Karpas-422 (cell line): ENCODE data around the gene SIGLEC6. TPM values are rescaled to one million over a fixed set of nuclear protein-coding genes. Genes with fewer than 3 reads are reported as not detected.

Source experiments
- DNase-seq: peaks from one replicate; pipeline ENCODE4 v3.0.0-alpha.2; 2015
- H2AFZ ChIP-seq: fragments of 200-600 bp; sonication (generic); 2 replicates; pipeline ENCODE4 v1.6.1; 2014; ENCODE audit warnings: antibody characterized with exemption, low read length, mixed read lengths
- H3K27ac ChIP-seq: fragments of 200-600 bp; sonication (generic); 2 replicates; pipeline ENCODE4 v1.5.1; 2014; ENCODE audit warnings: mild to moderate bottlenecking, low read length, moderate library complexity
- H3K27me3 ChIP-seq: fragments of 200-600 bp; sonication (generic); 2 replicates; pipeline ENCODE4 v1.6.1; 2014; ENCODE audit warnings: low read length, mixed read lengths
- H3K36me3 ChIP-seq: fragments of 200-600 bp; sonication (generic); 2 replicates; pipeline ENCODE4 v1.6.1; 2014; ENCODE audit warnings: low read length, mixed read lengths; ENCODE audit not compliant: insufficient read depth
- H3K4me1 ChIP-seq: fragments of 200-600 bp; sonication (generic); 2 replicates; pipeline ENCODE4 v1.6.1; 2014; ENCODE audit warnings: mild to moderate bottlenecking, low read length, mixed read lengths
- H3K4me2 ChIP-seq: fragments of 200-600 bp; sonication (generic); 2 replicates; pipeline ENCODE4 v1.6.1; 2014; ENCODE audit warnings: low read length, low read depth, mild to moderate bottlenecking; ENCODE audit not compliant: poor library complexity, severe bottlenecking
- H3K4me3 ChIP-seq: fragments of 200-600 bp; sonication (generic); 2 replicates; pipeline ENCODE4 v1.5.1; 2014; ENCODE audit warnings: mild to moderate bottlenecking, antibody characterized with exemption, low read length, mixed read lengths
- H3K79me2 ChIP-seq: fragments of 200-600 bp; sonication (generic); 2 replicates; pipeline ENCODE4 v1.6.1; 2014; ENCODE audit warnings: mild to moderate bottlenecking, low read length, mixed read lengths
- H3K9ac ChIP-seq: fragments of 200-600 bp; sonication (generic); 2 replicates; pipeline ENCODE4 v1.6.0; 2014; ENCODE audit warnings: low read length
- H3K9me2 ChIP-seq: fragments of 200-600 bp; sonication (generic), shearing (Covaris generic); replicated peaks from 2 replicates; pipeline ENCODE4 v1.6.0; 2014; ENCODE audit warnings: mild to moderate bottlenecking, low read length, moderate library complexity; ENCODE audit not compliant: insufficient read depth
- H3K9me3 ChIP-seq: fragments of 300-700, 200-600 bp; sonication (generic); 2 replicates; pipeline ENCODE4 v1.6.1; 2014; ENCODE audit warnings: low read length, mixed read lengths
- H4K20me1 ChIP-seq: fragments of 200-600 bp; sonication (generic); 2 replicates; pipeline ENCODE4 v1.6.1; 2014; ENCODE audit warnings: mild to moderate bottlenecking, antibody characterized with exemption, low read length, low read depth; ENCODE audit not compliant: insufficient read depth
- total RNA-seq: library from RNA; depleted of rRNA; stranded (reverse); fragments of >200 nt; shearing (Covaris generic); gene quantifications from 2 replicates; pipeline ENCODE4 v1.2.3, GENCODE V29; 2014; ENCODE audit warnings: low replicate concordance

SIGLEC6 gene
- total RNA-seq, 1 experiment from 2014 or later, result not detected

DNA sequence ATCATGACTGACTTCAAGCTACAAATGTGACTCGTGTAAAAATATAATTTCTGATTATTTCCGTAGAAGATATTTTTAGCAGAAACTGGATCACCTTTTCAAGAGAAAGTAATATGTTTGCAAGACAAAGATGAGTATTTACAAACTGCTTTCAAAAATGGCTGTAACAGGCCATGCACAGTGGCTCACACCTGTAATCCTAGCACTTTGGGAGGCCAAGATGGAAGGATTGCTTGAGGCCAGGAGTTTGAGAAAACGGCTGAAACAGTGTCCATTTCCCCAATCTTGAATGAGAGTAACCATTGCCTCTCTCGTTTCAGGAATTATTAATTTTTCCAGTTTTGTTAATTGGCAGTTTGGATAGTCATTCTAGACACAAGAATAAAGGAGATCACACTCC, 36.1 kb upstream of the SIGLEC6 start:
- no peak for DNase-seq
- H3K9me3 ChIP-seq, result no peaks in the 10 kb centered on the region
- no peak overlapping the region for H3K9ac ChIP-seq
- no peaks in the 10 kb centered on the region for H4K20me1 ChIP-seq
- no peak overlapping the region for H2AFZ ChIP-seq
- peaks cover 25% of the 10 kb centered on the region for H3K4me1 ChIP-seq
- no peak overlapping the region for H3K4me2 ChIP-seq
- no peak overlapping the region for H3K27ac ChIP-seq
- no peaks in the 10 kb centered on the region for H3K27me3 ChIP-seq
- peaks cover 4% of the 10 kb centered on the region; the same call in 1 of the 2 replicates for H3K9me2 ChIP-seq
- H3K36me3 ChIP-seq, result no peaks in the 10 kb centered on the region
- H3K79me2 ChIP-seq, result peaks cover 15% of the 10 kb centered on the region
- H3K4me3 ChIP-seq, result no peak overlapping the region

DNA sequence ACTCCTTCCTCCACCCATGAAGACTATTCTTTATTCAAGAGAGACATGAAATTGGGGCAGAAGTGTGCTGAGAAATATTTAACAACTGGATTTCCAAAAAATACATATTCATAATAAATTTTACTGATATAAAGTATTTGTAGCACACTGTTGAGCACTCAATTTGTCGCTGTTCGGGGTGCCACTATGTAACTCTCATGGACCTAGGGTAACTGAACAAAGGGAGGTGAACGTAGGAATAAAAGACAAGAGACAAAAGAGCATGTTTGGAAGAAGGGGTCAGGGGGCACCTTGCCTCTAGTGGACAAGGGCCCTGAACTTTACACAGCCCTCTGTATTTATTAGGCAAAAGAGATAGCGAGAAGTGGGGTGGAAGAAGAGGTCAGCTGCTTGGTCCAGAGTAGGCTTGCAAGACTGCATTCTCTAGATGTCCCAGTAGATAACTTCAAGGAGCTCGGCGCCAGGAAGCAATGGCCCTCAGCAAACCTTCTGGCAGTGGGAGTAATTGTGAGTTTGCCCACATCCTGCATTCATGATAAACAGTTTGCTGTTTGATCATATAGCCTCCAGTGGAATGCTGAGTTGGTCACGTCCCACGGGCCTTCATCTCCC, 35.1 kb upstream of the SIGLEC6 start:
- no peak overlapping the region for H3K4me3 ChIP-seq
- H3K9me3 ChIP-seq, result no peaks in the 10 kb centered on the region
- no peaks in the 10 kb centered on the region for H4K20me1 ChIP-seq
- no peak for DNase-seq
- peaks cover 5% of the 10 kb centered on the region for H3K79me2 ChIP-seq
- no peaks in the 10 kb centered on the region for H3K36me3 ChIP-seq
- H3K9me2 ChIP-seq, result peaks cover 4% of the 10 kb centered on the region; the same call in 1 of the 2 replicates
- no peak overlapping the region for H3K4me2 ChIP-seq
- H3K27ac ChIP-seq, result no peak overlapping the region
- H3K4me1 ChIP-seq, result peaks cover 15% of the 10 kb centered on the region
- no peak overlapping the region for H3K9ac ChIP-seq
- H2AFZ ChIP-seq, result no peak overlapping the region
- no peaks in the 10 kb centered on the region for H3K27me3 ChIP-seq

DNA sequence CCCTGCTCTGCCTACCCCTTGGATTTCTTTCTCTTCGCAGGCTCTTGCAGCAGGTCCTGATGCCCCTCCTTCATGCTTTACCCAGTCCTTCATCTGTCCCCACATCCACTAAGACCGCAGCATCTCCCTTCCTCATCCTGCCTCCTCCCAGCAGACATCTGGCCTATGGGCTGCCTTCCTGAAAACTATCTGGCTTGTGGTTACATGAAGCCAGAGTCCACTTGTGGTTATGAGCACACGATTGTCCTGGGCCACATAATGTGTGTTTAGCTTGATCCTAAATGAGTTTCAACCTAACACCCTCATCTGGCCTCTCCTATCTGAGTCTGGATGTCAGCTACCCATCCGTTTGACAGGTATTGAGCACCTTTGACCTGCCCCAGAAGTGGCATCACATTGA, 34.1 kb upstream of the SIGLEC6 start:
- Histone ChIP-seq H3K9me2 (peaks cover 4% of the 10 kb centered on the region; the same call in 1 of the 2 replicates), H3K4me1 (peaks cover 10% of the 10 kb centered on the region), H3K4me3 (no peak overlapping the region), H4K20me1 (no peaks in the 10 kb centered on the region), H3K27ac (no peak overlapping the region), H3K79me2 (no peaks in the 10 kb centered on the region), H3K9me3 (no peaks in the 10 kb centered on the region), H3K36me3 (no peaks in the 10 kb centered on the region), H3K27me3 (no peaks in the 10 kb centered on the region), H3K9ac (no peak overlapping the region), H2AFZ (no peak overlapping the region), H3K4me2 (no peak overlapping the region)
- DNase-seq, result no peak

DNA sequence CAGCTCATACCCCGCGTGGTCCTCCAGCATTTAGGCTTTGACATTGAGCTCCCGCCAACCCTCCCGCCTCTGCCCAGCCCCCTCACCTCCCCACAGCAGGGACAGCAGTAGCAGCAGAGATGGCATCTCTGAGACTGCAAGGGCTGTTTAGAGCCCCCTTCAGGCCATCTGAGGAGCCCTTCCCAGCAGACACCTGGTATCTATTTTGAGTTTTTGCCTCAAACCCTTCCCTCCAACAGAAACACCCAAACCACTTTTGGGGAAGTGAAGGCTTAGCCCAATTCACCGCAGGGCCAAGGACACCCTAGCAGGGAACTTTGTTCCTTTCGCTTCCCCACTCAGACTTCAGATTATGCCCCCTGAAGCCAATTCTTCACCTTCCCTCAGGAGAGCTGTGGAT, 33.3 kb upstream of the SIGLEC6 start:
- Histone ChIP-seq H3K9me3 (no peaks in the 10 kb centered on the region), H2AFZ (no peak overlapping the region), H4K20me1 (no peaks in the 10 kb centered on the region), H3K79me2 (no peaks in the 10 kb centered on the region), H3K27ac (no peak overlapping the region), H3K9ac (no peak overlapping the region), H3K9me2 (no peaks in the 10 kb centered on the region), H3K4me2 (no peak overlapping the region), H3K36me3 (no peaks in the 10 kb centered on the region), H3K27me3 (no peaks in the 10 kb centered on the region), H3K4me1 (peaks cover 8% of the 10 kb centered on the region), H3K4me3 (no peak overlapping the region)
- peak; percentile 72 for DNase-seq

DNA sequence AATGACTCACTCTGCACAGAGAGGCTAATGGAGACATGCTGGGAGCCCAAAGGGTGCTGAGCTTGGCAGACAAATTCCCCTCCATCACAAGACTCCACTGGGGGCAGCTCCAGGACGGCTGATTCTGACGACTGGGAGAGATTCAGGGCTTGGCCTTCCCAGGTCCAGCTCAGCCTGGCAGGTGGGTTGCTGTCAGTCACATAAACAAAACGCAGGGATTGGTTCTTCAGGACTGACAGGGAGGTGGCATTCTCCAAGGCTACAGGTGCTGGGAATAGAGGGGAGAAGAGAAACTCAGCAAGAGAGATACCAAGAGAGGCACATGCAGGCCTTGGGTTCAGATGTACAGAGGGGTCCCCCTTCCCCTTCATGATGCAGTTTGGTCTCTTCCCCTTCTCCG, 28.9 kb upstream of the SIGLEC6 start:
- H3K36me3 ChIP-seq, result no peaks in the 10 kb centered on the region
- no peaks in the 10 kb centered on the region for H3K9me3 ChIP-seq
- H3K4me2 ChIP-seq, result no peak overlapping the region
- H3K9me2 ChIP-seq, result no peaks in the 10 kb centered on the region
- H4K20me1 ChIP-seq, result no peaks in the 10 kb centered on the region
- H3K4me3 ChIP-seq, result no peak overlapping the region
- no peak overlapping the region for H3K27ac ChIP-seq
- DNase-seq, result no peak
- no peaks in the 10 kb centered on the region for H3K27me3 ChIP-seq
- H3K9ac ChIP-seq, result no peak overlapping the region
- H2AFZ ChIP-seq, result no peak overlapping the region
- H3K79me2 ChIP-seq, result no peaks in the 10 kb centered on the region
- H3K4me1 ChIP-seq, result peaks cover 8% of the 10 kb centered on the region

DNA sequence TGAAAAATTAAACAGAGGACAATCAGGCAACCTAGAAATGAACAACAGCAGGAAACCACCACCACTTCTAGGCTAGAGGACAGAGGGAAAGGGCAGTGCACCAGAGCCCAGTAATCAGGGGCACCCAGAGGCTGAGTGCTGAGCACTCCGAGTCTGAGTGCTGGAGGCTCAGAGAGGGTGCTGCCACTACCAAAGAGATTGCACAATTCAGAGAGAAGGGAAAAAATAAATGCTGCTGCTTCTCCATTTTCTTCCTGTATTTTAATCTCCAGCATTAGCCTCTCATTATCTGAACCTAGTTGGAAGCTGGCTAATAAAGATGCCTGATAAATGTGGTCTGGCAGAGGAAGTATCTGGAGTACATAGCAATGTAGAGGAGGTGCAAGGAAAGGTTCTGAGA, 27.8 kb upstream of the SIGLEC6 start:
- DNase-seq, result no peak
- Histone ChIP-seq H3K9ac (no peak overlapping the region), H3K36me3 (no peaks in the 10 kb centered on the region), H3K27me3 (no peaks in the 10 kb centered on the region), H3K4me3 (no peak overlapping the region), H3K4me1 (no peaks in the 10 kb centered on the region), H4K20me1 (no peaks in the 10 kb centered on the region), H3K27ac (no peak overlapping the region), H3K9me2 (no peaks in the 10 kb centered on the region), H3K9me3 (no peaks in the 10 kb centered on the region), H2AFZ (no peak overlapping the region), H3K79me2 (no peaks in the 10 kb centered on the region), H3K4me2 (no peak overlapping the region)

DNA sequence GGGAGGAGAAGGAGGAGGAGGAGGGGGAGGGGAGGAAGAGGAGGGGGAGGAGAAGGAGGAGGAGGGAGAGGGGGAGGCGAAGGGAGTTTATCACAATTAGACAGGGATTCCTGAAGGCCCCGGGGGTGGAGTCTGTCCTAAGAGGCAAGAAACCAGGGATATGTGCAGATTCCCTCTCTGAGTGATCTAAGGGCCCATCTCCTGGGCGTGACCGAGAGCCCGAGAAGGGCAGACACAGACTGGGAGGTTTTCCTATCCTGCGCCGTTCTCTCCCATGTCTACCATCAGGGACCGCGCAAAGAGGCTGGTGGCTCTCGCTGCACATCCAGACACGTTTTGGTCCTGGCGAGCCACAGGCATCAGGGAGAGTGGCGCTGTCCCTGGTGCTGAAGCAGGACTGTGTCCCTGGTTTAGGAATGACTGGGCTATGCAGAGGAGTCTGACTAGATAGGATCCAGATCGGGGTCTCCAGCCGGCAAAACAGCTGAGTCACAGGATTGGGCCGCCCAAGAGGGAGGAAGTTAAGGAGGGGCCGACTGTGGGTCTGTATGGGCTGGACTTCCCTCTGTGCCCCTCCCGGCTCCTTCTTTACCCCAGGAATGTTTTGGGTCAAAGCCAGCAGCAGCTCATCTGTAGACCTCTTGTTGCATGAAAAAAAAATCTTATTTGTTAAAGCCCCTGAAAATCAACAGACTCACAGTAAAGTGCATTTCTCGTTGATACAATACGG, 21.7 kb upstream of the SIGLEC6 start:
- no peak overlapping the region for H3K9ac ChIP-seq
- H3K9me3 ChIP-seq, result no peaks in the 10 kb centered on the region
- H3K27me3 ChIP-seq, result no peaks in the 10 kb centered on the region
- no peak overlapping the region for H2AFZ ChIP-seq
- peaks cover 10% of the 10 kb centered on the region for H3K4me1 ChIP-seq
- H3K27ac ChIP-seq, result no peak overlapping the region
- DNase-seq, result peak; percentile 68
- no peak overlapping the region for H3K4me3 ChIP-seq
- no peaks in the 10 kb centered on the region for H3K9me2 ChIP-seq
- no peaks in the 10 kb centered on the region for H3K79me2 ChIP-seq
- no peak overlapping the region for H3K4me2 ChIP-seq
- no peaks in the 10 kb centered on the region for H4K20me1 ChIP-seq
- H3K36me3 ChIP-seq, result no peaks in the 10 kb centered on the region

DNA sequence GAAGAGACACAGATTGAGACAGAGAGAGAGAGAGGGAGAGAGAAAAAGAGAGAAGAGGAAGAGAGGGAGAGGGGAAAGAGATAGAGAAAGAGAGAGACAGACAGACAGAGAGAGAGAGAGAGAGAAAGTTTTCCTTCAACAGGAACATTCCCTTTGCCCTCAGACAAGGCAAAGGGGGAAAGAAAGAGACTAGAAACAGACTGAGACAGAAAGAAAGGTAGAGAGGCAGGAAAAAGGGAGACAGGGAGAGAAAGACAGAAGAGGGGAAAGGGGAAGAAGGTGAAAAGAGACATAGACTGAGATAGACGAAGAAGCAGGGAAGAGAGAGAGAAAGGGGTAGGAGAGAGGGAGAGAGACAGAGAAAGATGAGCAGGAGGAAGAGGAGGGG, 21.1 kb upstream of the SIGLEC6 start:
- H3K9me3 ChIP-seq, result no peaks in the 10 kb centered on the region
- no peak overlapping the region for H3K9ac ChIP-seq
- no peaks in the 10 kb centered on the region for H3K27me3 ChIP-seq
- H3K4me2 ChIP-seq, result no peak overlapping the region
- no peaks in the 10 kb centered on the region for H4K20me1 ChIP-seq
- no peak overlapping the region for H2AFZ ChIP-seq
- no peaks in the 10 kb centered on the region for H3K79me2 ChIP-seq
- H3K4me3 ChIP-seq, result no peak overlapping the region
- H3K4me1 ChIP-seq, result peaks cover 10% of the 10 kb centered on the region
- H3K36me3 ChIP-seq, result no peaks in the 10 kb centered on the region
- no peak overlapping the region for H3K27ac ChIP-seq
- no peak for DNase-seq
- no peaks in the 10 kb centered on the region for H3K9me2 ChIP-seq
